GM18870 (cell line): Measurements from ENCODE around the gene CCDC107.

Experiments used
- ATAC-seq: cut with Tn5 transposase; IDR thresholded peaks from one replicate; pipeline ENCODE4 v1.9.1; 2021; ENCODE audit warnings: moderate library complexity; ENCODE audit not compliant: unreplicated experiment

Gene CCDC107

GRCh38 chr9:35682051-35682450, 24.0 kb downstream of the CCDC107 start:
- no peak for ATAC-seq

DNA sequence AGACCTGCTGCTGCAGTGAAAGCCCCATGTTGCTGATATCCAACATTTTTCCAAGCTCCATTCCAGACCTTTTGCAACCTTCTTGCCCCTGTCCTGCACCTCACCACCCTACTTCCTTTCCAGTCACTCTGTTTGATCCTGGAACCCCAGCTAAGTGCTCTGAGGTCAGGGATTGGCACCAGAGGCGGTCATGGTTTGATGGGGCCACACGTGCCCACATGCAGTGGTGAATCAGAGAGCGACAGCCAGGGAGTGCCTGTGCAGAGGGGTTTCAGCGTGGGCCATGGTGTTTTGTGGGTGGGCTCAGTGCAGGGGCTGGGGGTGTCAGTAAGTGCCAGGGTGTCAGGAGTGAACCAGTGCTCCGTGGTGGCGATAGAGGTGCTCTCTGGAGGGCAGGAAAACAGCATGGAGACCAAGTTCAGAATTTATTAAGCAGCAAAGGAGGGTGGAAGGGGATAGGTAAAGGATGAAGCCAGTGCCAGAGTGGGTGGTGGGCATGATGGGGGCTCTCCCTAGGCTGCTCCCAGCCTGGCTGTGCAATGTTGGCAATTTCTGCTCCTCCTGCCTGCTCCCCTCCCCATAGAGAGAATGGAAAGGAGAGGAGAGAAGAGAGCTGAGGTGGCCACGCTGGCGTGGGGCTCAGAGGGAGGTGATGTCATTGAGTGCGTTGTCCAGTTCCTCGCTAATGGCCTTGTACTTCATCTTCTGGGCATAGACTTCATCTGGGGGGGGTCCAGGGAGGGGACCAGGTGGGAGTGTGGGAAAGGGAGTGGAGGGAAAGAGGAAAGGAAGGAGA, 24.6 kb downstream of the CCDC107 start:
- ATAC-seq = no peak

- no peak for ATAC-seq
Measured at GRCh38 chr9:35683323-35683722, 25.2 kb downstream of the CCDC107 start.

DNA sequence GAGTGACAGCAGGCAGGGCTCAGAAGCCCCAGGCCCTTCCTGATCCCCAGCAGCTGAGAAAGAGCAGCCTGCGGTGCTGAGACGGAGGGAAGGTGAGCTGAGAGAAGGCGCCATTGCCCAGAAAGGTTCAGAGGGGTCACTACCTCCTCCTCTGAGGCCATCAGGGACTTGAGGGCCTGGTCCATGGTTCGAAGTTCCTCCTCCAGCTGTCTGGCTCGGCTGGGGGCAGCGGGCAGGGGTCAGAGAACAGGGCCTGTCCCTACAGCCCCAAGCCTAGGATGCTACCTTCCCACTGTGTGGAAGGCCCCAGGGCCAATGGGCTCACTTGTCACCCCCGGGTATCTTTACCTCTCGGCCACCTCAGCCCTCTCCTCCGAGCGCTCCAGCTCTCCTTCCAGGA, 26.8 kb downstream of the CCDC107 start:
- ATAC-seq = no peak

DNA sequence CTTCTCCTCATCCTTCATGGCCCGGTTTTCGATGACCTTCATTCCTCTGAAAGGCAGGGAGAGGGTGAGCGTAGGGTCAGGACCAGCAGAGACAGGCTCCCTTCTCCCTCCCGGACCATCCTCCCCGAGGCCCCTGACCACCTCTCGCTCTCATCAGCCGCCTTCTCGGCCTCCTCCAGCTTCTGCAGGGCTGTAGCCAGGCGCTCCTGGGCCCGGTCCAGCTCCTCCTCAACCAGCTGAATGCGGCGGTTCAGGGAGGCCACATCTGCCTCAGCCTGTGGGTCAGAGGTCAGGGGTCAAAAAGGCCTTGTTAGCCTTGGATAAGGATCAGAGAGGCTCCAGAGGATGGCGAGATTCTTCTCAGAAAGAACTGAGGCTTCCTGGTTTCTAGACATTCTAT, 27.4 kb downstream of the CCDC107 start:
- no peak for ATAC-seq

DNA sequence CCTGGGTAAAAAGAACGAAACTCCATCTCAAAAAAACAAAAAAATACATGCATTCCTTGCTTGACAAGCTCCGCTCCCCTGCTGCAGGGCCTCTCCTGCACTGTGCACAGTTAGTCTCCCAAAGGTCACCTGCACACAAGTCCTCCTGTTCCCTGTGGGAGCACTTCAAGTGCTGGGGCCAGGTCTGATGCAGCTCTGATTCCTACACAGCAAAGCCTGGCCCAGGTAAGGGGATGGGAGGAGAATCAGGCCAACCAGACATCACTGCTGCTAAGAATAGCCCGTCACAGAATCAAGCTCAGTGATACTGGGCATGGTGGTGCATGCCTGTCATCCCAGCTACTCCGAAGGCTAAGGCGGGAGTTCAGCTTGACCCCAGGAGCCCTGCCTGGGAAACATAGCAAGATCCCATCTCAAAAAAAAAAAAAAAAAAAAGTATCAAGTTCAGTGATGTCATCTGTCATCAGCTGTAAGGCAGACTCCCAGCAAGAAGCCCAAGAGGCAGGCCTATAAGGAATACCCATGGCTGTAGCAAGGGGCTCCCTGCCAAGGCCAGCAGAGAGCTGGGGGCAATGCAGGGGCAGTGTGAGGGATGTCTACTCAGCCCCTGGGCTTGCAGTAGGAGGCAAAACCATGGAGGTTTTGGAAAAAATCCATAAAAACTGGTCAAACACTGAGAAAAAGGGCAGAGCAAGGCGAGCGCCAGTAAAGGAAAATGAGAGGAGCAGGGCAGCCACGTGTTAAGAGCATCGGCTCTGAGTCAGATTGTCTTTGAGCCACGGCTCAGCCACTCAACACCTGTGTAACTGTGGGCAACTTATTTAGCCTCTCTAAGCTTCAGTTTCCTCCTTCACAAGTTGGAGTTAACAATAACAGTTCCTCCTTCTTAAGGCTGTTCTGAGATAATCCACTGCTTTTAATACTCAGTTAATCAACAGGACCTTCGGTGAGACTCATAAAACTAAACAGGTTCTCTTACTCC, 28.4 kb downstream of the CCDC107 start:
- ATAC-seq = no peak

DNA sequence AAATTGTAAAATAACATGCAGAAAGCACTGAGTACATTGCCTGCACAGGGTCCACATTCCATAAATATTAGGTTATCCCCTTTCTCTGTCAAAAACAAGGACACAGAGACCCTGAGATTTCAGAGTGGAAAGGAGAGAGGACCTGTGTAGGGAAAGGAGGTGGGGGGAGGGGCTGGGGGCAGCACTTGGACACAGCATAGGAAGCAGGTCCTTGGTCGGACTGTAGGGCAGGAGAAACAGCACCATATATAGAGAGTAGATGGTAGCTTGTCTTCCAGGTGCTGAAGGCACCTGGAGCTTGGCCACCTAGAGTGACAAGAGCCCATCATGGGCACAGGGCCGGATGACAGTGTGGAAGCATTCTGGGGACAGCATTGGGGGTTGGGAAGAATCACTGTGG, 29.2 kb downstream of the CCDC107 start:
- no peak for ATAC-seq

DNA sequence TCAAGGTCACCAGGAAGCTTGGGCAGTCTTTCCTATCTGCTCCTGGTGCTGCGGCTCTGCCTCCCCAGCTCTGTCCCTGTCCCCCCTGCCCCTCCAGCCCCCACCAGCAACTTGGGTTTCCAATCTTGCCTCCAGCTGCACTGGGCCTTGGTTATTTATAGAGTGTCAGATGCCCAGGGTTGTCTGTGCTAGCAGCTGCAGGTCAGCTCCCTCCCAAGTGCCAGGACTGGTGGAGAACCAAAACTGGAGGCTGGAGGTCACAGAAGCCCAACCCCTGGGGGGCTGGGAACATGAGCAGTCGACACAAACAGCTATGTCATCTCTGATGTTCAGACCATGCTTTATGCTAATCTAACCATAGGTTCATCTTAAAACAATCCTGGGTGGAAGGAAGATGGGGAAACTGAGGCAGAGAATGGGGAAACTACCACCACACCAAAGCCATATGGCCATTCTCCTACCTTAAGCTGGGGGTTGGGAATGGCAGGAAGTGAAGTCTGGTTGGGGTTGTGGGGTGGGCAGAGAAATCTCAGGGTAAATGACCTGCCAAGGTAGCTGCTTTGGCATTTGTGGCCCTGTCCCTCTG, 30.0 kb downstream of the CCDC107 start:
- ATAC-seq = no peak

GRCh38 chr9:35688558-35689541, 30.8 kb downstream of the CCDC107 start:
- no peak for ATAC-seq

- no peak for ATAC-seq
Measured at GRCh38 chr9:35689542-35690293, 31.6 kb downstream of the CCDC107 start, which contains the start of gene TPM2. Gene TPM2, minus strand, starts transcription at chr9:35689925. Its CDS starts 108 bp downstream, at chr9:35689817.

GRCh38 chr9:35690294-35690613, 32.2 kb downstream of the CCDC107 start:
- no peak for ATAC-seq

DNA sequence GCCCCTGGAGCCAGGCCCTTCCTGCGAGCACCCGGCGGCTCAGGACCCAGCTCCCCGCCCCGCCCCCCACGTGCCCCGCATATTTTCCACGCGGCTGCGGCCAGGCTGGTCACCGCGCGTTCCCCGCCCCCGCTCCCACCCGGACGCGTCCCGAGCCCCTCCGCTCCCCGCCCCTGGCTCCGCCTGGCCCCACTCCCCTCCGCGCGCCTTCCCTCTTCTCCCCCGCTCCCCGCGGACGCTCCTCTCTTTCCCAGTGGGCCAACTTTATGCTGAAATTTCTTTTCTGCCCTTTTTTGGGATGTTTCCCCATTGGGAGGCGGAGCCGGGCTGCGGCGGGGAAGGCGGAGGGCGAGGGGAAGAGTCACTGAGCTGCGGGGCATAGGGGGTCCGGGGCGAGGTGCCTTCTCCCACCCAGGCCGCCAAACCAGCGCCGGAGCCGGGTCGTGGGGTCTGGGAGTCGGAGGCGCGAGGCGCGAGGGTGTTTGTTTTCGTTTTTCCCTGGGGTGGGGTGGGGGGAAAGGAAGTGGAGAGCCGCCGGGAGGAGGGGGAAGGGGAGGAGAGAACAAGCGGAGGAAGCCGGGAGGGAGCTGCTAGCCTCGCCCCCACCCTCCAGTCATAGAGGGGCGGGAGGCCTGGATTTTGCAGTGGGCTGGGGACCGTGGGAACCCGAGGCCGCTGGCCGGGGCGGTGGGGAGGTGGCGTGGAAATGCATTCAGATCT, 32.7 kb downstream of the CCDC107 start:
- no peak for ATAC-seq

DNA sequence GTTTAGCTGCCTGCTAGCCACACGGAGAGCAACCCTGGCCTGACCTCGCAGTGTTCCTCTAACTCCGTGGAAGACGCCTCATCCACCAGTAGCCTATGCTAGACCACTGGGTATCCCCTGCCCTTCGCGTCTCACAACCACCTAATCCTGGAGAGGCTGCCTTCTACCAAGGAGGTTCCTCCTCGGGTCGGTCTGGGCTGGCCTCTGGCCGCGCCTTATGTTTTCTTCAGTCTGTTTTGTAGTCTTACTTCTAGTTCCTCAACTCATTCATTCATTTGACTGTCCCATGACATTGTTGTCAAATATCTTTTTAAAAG, 33.2 kb downstream of the CCDC107 start:
- ATAC-seq = no peak

DNA sequence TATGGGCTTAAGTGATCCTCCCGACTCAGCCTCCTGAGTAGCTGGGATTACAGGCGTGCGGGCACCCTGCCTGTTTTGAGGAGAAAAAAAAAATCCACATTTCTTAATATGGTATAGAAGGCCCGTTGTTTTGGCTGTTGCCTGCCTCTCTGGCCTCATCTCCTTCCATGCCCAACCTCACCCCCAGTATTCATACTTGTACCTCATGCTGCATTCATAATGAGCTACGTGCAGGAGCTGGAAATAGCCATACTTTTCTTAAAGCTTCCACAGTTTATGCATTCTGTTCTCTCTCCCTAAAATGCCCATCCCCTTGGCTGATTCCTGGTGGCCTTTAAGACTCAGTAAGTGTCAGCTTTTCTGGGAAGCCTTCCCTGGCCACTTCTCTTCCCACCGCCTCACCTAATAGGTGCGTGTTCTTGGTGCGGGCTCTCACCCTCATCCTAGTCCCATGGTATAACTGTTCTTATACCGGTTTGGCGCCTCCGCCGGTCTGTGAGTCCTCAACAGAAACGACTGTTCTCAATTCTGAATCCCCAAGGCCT, 33.7 kb downstream of the CCDC107 start:
- no peak for ATAC-seq

DNA sequence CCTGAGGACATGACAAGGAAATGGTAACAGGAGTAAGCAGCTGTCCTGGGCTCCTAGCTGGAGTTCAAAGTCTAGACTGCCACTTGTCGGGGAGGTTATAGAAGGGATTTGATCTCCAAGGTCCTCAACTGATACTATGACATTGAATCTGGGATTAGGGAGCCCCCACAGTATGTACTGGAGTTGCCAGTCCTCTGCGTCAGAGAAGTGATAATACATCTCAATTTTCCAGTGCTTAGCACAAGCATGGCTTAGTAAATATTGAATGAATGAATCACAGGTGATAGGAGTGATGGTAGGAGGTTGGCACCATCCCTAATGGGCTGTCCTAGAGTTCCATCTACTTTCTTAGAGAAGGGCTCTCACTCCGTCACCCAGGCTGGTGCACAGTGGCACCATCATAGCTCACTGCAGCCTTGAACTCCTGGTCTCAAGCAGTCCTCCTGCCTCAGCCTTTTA, 37.9 kb downstream of the CCDC107 start:
- no peak for ATAC-seq

GRCh38 chr9:35696520-35697215, 38.6 kb downstream of the CCDC107 start:
- ATAC-seq = no peak

GRCh38 chr9:35697486-35697885, 39.4 kb downstream of the CCDC107 start:
- no peak for ATAC-seq

GRCh38 chr9:35698231-35698630, 40.1 kb downstream of the CCDC107 start:
- no peak for ATAC-seq
